IMR-90 (cell line): ENCODE results near the gene CAMKMT. TPM values are rescaled to one million over a fixed set of nuclear protein-coding genes. Genes with fewer than 3 reads are reported as not detected.

ENCODE experiments used
- ATAC-seq: fragments of 200-7000 bp; cut with Tn5 transposase; 2 replicates; pipeline ENCODE4 v1.9.1; 2020; ENCODE audit warnings: low read depth, mild to moderate bottlenecking, moderate library complexity
- BruUV-seq: library from RNA; stranded (reverse); fragments of 400-500 nt; replicated peaks from 2 replicates; lab custom pipeline; 2021; lab: Mats Ljungman, UMichigan
- CTCF ChIA-PET: fragments of 300-600 bp; formaldehyde crosslinking; extraction: SDS; loops from one replicate; lab custom pipeline; 2021; ENCODE audit warnings: antibody characterized with exemption; lab: Yijun Ruan, JAX
- POLR2A ChIA-PET: fragments of 300-600 bp; sonication (Branson Sonifier 250); formaldehyde crosslinking; loops from one replicate; lab custom pipeline; 2022; ENCODE audit warnings: antibody characterized with exemption; ENCODE audit not compliant: unreplicated experiment; lab: Charles Lee
- DNase-seq: peaks from one replicate; pipeline ENCODE4 v3.0.0; 2013
- H2AFZ ChIP-seq: replicated peaks from 2 replicates; pipeline ENCODE3; 2013; ENCODE audit warnings: low read length, mild to moderate bottlenecking; ENCODE audit not compliant: poor library complexity
- H2AK5ac ChIP-seq: 2 replicates; pipeline ENCODE4 v1.6.1; 2013; ENCODE audit warnings: low read depth, low read length, inconsistent platforms
- H2AK9ac ChIP-seq: replicated peaks from 2 replicates; pipeline ENCODE3; 2013; ENCODE audit warnings: mild to moderate bottlenecking, low read depth, low read length, moderate library complexity; ENCODE audit not compliant: poor library complexity
- H2BK120ac ChIP-seq: 2 replicates; pipeline ENCODE4 v1.6.1; 2013; ENCODE audit warnings: low read depth, low read length, inconsistent platforms
- H2BK15ac ChIP-seq: 3 replicates; pipeline ENCODE4 v1.6.1; 2013; ENCODE audit warnings: low read depth, low read length, inconsistent platforms
- H2BK20ac ChIP-seq: 2 replicates; pipeline ENCODE4 v1.6.1; 2013; ENCODE audit warnings: low read depth, mild to moderate bottlenecking, inconsistent platforms, low read length, moderate library complexity
- H2BK5ac ChIP-seq: 2 replicates; pipeline ENCODE4 v1.6.1; 2013; ENCODE audit warnings: mild to moderate bottlenecking, low read depth, low read length, inconsistent platforms; ENCODE audit not compliant: poor library complexity, severe bottlenecking
- H3K14ac ChIP-seq: replicated peaks from 2 replicates; pipeline ENCODE4 v1.6.1; 2013; ENCODE audit warnings: low read depth, low read length, inconsistent platforms
- H3K18ac ChIP-seq: 2 replicates; pipeline ENCODE4 v1.6.1; 2013; ENCODE audit warnings: low read depth, low read length, control low read depth
- H3K23ac ChIP-seq: 2 replicates; pipeline ENCODE4 v1.6.1; 2013; ENCODE audit warnings: low read depth, low read length, inconsistent platforms
- H3K27ac ChIP-seq: 2 replicates; pipeline ENCODE4 v1.5.1; 2013; ENCODE audit warnings: mild to moderate bottlenecking, control low read depth, low read length; ENCODE audit not compliant: insufficient read depth
- H3K27me3 ChIP-seq: 2 replicates; pipeline ENCODE4 v1.6.1; 2013; ENCODE audit warnings: low read length; ENCODE audit not compliant: control insufficient read depth, insufficient read depth
- H3K36me3 ChIP-seq: 2 replicates; pipeline ENCODE4 v1.6.1; 2013; ENCODE audit warnings: low read length, mixed read lengths; ENCODE audit not compliant: control insufficient read depth, insufficient read depth
- H3K4ac ChIP-seq: 2 replicates; pipeline ENCODE4 v1.6.1; 2013; ENCODE audit warnings: low read depth, low read length, inconsistent platforms
- H3K4me1 ChIP-seq: 2 replicates; pipeline ENCODE4 v1.6.1; 2013; ENCODE audit warnings: low read length, mixed read lengths; ENCODE audit not compliant: control insufficient read depth, insufficient read depth
- H3K4me2 ChIP-seq: 2 replicates; pipeline ENCODE4 v1.6.1; 2013; ENCODE audit warnings: low read depth, mild to moderate bottlenecking, control low read depth, low read length, moderate library complexity
- H3K4me3 ChIP-seq: 2 replicates; pipeline ENCODE4 v1.5.1; 2013; ENCODE audit warnings: low read depth, mild to moderate bottlenecking, control low read depth, low read length, moderate library complexity; ENCODE audit not compliant: insufficient read depth
- H3K56ac ChIP-seq: 2 replicates; pipeline ENCODE4 v1.6.1; 2013; ENCODE audit warnings: low read length, inconsistent platforms; ENCODE audit not compliant: insufficient read depth; ENCODE audit errors: extremely low read depth
- H3K79me1 ChIP-seq, 2 experiments: 2 replicates each; pipeline ENCODE4 v1.6.1; 2013; ENCODE audit warnings: low read length in 2 of 2, inconsistent platforms in 1 of 2, low read depth in 1 of 2
- H3K9ac ChIP-seq: 2 replicates; pipeline ENCODE4 v1.6.1; 2013; ENCODE audit warnings: low read depth, low read length, control low read depth
- H3K9me1 ChIP-seq: 2 replicates; pipeline ENCODE4 v1.6.1; 2013; ENCODE audit warnings: low read length, inconsistent platforms; ENCODE audit not compliant: insufficient read depth
- H3K9me3 ChIP-seq: 2 replicates; pipeline ENCODE4 v1.6.1; 2013; ENCODE audit warnings: low read length; ENCODE audit not compliant: control insufficient read depth, insufficient read depth
- H4K20me1 ChIP-seq: 2 replicates; pipeline ENCODE4 v1.6.1; 2013; ENCODE audit warnings: low read length, inconsistent platforms; ENCODE audit not compliant: insufficient read depth
- H4K5ac ChIP-seq: 2 replicates; pipeline ENCODE4 v1.6.1; 2013; ENCODE audit warnings: mild to moderate bottlenecking, low read depth, low read length, control low read depth
- H4K8ac ChIP-seq, 2 experiments: 2 replicates each; pipeline ENCODE4 v1.6.1; 2013; ENCODE audit warnings: low read depth in 2 of 2, low read length in 2 of 2, control low read depth in 1 of 2, inconsistent platforms in 1 of 2
- H4K91ac ChIP-seq: 2 replicates; pipeline ENCODE4 v1.6.1; 2013; ENCODE audit warnings: low read depth, low read length, inconsistent platforms; ENCODE audit not compliant: insufficient read depth
- BHLHE40 ChIP-seq: fragments of 150-350 bp; IDR thresholded peaks from 2 replicates; pipeline ENCODE4 v1.6.1; 2016; ENCODE audit warnings: mild to moderate bottlenecking, low read depth, low read length
- CEBPB ChIP-seq: IDR thresholded peaks from 2 replicates; pipeline ENCODE4 v1.6.1; 2012; ENCODE audit warnings: low read depth, low read length, improper control_type of control experiment
- CHD1 ChIP-seq: IDR thresholded peaks from 2 replicates; pipeline ENCODE4 v1.6.1; 2012; ENCODE audit warnings: low read depth, low read length, improper control_type of control experiment
- ELK1 ChIP-seq: fragments of 150-350 bp; IDR thresholded peaks from 2 replicates; pipeline ENCODE4 v1.6.1; 2016; ENCODE audit warnings: low read depth, mild to moderate bottlenecking, low read length, moderate library complexity, borderline replicate concordance
- FOS ChIP-seq: fragments of 150-350 bp; IDR thresholded peaks from 2 replicates; pipeline ENCODE4 v1.6.1; 2016; ENCODE audit warnings: low read depth, low read length
- MAFK ChIP-seq: IDR thresholded peaks from 2 replicates; pipeline ENCODE4 v1.6.1; 2012; ENCODE audit warnings: low read depth, low read length, improper control_type of control experiment
- MAZ ChIP-seq: IDR thresholded peaks from 2 replicates; pipeline ENCODE4 v1.6.1; 2012; ENCODE audit warnings: low read depth, mild to moderate bottlenecking, low read length, improper control_type of control experiment, moderate library complexity, borderline replicate concordance
- NFE2L2 ChIP-seq: fragments of 150-350 bp; IDR thresholded peaks from 2 replicates; pipeline ENCODE4 v1.6.1; 2016; ENCODE audit warnings: low read depth, mild to moderate bottlenecking, low read length
- SMC3 ChIP-seq: fragments of 150-350 bp; IDR thresholded peaks from 2 replicates; pipeline ENCODE4 v1.6.1; 2016; ENCODE audit warnings: low read depth, mild to moderate bottlenecking, antibody characterized with exemption, low read length, moderate library complexity
- USF2 ChIP-seq: fragments of 150-350 bp; IDR thresholded peaks from 2 replicates; pipeline ENCODE4 v1.6.1; 2017; ENCODE audit warnings: mild to moderate bottlenecking, antibody characterized with exemption, low read length, low read depth
- WGBS, 2 experiments: methylation state at CpG; one replicate each; pipeline versions ENCODE4 v1.1.5 to v1.1.7; 2013; ENCODE audit warnings: missing lambda C conversion rate in 2 of 2; ENCODE audit not compliant: insufficient read length in 1 of 2; ENCODE audit errors: extremely low coverage in 2 of 2; 5-methylcytosine and 5-hydroxymethylcytosine counted together
- dilution Hi-C: fragments of 300-500 bp; cut with HindIII; formaldehyde crosslinking; loops from one replicate; pipeline ENCODE4 v1.14.3; 2018; ENCODE audit warnings: low sequenced_read_pairs; ENCODE audit not compliant: unreplicated experiment
- in situ Hi-C: fragments of 300-500 bp; cut with MboI; formaldehyde crosslinking; loops from 3 replicates; pipeline ENCODE4 v1.14.3; 2019; ENCODE audit warnings: low sequenced_read_pairs, inconsistent platforms, mixed read lengths
- intact Hi-C: fragments of 100-400 bp; cut with micrococcal nuclease; formaldehyde crosslinking; loops from 2 replicates; pipeline ENCODE4 v1.10.0; 2022
- polyA plus RNA-seq, 3 experiments: library from polyadenylated mRNA; depleted of rRNA; stranded (reverse); fragments of >200 nt; gene quantifications; 2 replicates each; pipeline ENCODE4 v1.2.3, GENCODE V29; 2012; ENCODE audit warnings: low replicate concordance in 1 of 3
- total RNA-seq: library from RNA; depleted of rRNA; stranded (reverse); fragments of >200 nt; gene quantifications from 2 replicates; pipeline ENCODE4 v1.2.3, GENCODE V29; 2012

The CAMKMT gene
- total and polyA plus RNA-seq, 2 of the 4 experiments (the other 2 are of a cell fraction), result 4.4 to 6.8 TPM

- Histone ChIP-seq H2BK120ac (no peak overlapping the region), H3K18ac (no peak overlapping the region), H2BK5ac (no peak overlapping the region), H4K91ac (no peak overlapping the region), H3K79me1 (no peaks in the 10 kb centered on the region), H3K23ac (no peak overlapping the region), H2AK5ac (no peak overlapping the region), H4K5ac (no peak overlapping the region), H3K4me3 (no peak overlapping the region), H3K4ac (no peak overlapping the region), H4K8ac (no peak overlapping the region), H3K9me3 (no peaks in the 10 kb centered on the region), H3K9ac (no peak overlapping the region), H3K36me3 (no peaks in the 10 kb centered on the region), H2BK20ac (no peak overlapping the region), H3K56ac (no peak overlapping the region), H3K9me1 (no peaks in the 10 kb centered on the region), H3K4me2 (no peak overlapping the region), H3K27ac (no peak overlapping the region), H3K4me1 (no peaks in the 10 kb centered on the region), H2AFZ (no peak overlapping the region), H3K14ac (no peak overlapping the region), H2AK9ac (no peak overlapping the region), H2BK15ac (no peak overlapping the region), H4K20me1 (no peaks in the 10 kb centered on the region), H3K27me3 (peaks cover 7% of the 10 kb centered on the region)
- intact Hi-C loops, result no loop called here
- dilution Hi-C loops, result no loop called here
- whole genome bisulfite sequencing, 2 experiments, result 83% methylated on average over 1 of the region's 2 CpGs; no CpG with 5 or more reads in 1 of the 2 experiments
- ChIA-PET POLR2A (no interaction called here), CTCF (no interaction called here)
- ATAC-seq, result no peak
- TF ChIP-seq ELK1 (no peak), CHD1 (no peak), MAFK (no peak), SMC3 (no peak), CEBPB (no peak), BHLHE40 (no peak), FOS (no peak), MAZ (no peak), NFE2L2 (no peak), USF2 (no peak)
- no TSS peak for BruUV-seq
- no peak for DNase-seq
- in situ Hi-C loops, result no loop called here
Measured at GRCh38 chr2:44813658-44814057, 451.9 kb downstream of the CAMKMT start.
